Measurements from ENCODE around the gene PEX1.

DNA sequence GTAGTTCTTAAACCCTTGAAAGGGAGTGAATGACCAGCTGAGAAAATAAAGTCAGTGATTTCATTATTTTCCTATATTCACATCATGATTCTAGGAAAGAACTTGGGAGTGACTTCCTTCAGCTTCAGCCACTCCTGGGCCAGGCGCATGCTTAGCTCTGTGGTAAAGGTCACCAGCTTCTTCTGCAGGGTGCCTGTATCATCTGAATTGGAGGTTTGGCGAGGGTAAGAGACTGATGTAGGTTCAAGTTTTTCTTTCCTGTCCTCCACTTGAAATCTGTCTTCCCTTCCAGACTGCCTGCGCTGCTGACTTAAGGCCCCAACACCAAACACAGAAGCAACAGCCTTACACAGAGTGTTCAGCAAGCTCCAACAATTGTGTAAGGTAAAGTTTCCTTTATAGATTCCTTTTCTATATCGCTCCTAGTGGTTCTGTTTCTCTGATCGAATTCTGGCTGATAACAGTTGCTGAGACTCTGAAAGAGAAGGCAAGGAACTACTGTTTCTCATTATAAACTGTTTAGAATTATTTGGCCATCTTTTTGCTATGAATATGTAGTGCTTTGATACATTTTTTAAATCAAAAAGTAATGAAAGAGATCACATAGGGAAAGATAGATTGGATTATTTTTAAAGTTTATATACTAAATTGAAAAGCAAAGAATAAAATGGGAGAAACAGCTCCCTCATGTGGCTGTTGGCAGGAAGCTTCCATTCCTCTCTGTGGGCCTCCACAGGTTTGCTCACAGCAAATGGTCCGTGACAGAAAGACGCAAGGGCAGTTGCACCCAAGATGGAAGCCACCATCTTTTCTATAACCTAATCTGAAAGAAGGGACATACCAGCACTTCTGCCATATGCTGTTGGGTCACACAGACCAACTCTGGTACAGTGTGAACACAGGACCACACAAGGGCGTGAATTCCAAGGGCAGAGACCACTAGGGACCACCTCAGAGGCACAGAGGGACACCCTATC lies 67.0 kb downstream of the PEX1 start:
- TF ChIP-seq EP300 (conservative IDR thresholded peaks at IDR 0.05; ENCODE audit: poor library complexity, severe bottlenecking) (no peak), POLR2AphosphoS5 (IDR thresholded peaks at IDR 0.05) (no peak), MXI1 (conservative IDR thresholded peaks at IDR 0.05; ENCODE audit: poor library complexity, severe bottlenecking) (no peak), EZH2 (IDR thresholded peaks at IDR 0.05; ENCODE audit: borderline replicate concordance, insufficient read depth, low read length, poor library complexity, severe bottlenecking) (no peak), TAF1 (IDR thresholded peaks at IDR 0.05; ENCODE audit: low read depth) (no peak), SMC3 (conservative IDR thresholded peaks at IDR 0.05; ENCODE audit: poor library complexity) (peak; percentile 53), RAD21 (conservative IDR thresholded peaks at IDR 0.05) (peak; percentile 41)
- TF ChIP-seq, protein P1, sequence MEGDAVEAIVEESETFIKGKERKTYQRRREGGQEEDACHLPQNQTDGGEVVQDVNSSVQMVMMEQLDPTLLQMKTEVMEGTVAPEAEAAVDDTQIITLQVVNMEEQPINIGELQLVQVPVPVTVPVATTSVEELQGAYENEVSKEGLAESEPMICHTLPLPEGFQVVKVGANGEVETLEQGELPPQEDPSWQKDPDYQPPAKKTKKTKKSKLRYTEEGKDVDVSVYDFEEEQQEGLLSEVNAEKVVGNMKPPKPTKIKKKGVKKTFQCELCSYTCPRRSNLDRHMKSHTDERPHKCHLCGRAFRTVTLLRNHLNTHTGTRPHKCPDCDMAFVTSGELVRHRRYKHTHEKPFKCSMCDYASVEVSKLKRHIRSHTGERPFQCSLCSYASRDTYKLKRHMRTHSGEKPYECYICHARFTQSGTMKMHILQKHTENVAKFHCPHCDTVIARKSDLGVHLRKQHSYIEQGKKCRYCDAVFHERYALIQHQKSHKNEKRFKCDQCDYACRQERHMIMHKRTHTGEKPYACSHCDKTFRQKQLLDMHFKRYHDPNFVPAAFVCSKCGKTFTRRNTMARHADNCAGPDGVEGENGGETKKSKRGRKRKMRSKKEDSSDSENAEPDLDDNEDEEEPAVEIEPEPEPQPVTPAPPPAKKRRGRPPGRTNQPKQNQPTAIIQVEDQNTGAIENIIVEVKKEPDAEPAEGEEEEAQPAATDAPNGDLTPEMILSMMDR (IDR thresholded peaks at IDR 0.05; ENCODE audit: poor library complexity, severe bottlenecking), result peak; percentile 63
- TF ChIP-seq, protein P2, sequence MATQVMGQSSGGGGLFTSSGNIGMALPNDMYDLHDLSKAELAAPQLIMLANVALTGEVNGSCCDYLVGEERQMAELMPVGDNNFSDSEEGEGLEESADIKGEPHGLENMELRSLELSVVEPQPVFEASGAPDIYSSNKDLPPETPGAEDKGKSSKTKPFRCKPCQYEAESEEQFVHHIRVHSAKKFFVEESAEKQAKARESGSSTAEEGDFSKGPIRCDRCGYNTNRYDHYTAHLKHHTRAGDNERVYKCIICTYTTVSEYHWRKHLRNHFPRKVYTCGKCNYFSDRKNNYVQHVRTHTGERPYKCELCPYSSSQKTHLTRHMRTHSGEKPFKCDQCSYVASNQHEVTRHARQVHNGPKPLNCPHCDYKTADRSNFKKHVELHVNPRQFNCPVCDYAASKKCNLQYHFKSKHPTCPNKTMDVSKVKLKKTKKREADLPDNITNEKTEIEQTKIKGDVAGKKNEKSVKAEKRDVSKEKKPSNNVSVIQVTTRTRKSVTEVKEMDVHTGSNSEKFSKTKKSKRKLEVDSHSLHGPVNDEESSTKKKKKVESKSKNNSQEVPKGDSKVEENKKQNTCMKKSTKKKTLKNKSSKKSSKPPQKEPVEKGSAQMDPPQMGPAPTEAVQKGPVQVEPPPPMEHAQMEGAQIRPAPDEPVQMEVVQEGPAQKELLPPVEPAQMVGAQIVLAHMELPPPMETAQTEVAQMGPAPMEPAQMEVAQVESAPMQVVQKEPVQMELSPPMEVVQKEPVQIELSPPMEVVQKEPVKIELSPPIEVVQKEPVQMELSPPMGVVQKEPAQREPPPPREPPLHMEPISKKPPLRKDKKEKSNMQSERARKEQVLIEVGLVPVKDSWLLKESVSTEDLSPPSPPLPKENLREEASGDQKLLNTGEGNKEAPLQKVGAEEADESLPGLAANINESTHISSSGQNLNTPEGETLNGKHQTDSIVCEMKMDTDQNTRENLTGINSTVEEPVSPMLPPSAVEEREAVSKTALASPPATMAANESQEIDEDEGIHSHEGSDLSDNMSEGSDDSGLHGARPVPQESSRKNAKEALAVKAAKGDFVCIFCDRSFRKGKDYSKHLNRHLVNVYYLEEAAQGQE (IDR thresholded peaks at IDR 0.05; ENCODE audit: borderline replicate concordance), result no peak
